ENCODE measurements around the gene DAD1.

DNA sequence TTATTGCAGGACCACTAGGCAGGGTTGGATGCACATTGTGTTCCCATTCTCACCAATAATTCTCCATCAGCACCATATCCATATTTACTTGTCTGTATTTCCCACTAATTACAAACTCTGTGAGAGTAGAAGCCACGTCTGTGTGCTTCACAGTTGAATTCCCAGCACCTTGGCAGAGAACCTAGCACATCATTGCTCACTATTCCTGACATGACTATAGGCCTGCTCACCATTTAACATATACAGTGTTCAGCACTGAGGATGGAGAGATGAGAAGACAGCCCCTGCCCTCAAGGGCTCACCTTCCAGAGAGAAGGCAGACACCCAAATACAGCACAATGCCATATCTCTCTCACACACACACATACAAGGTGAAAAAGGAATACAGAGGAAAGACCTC lies 5.0 kb downstream of the DAD1 start:
- TF ChIP-seq POLR2A (IDR thresholded peaks at IDR 0.05; ENCODE audit: low read length), result no peak
- TF ChIP-seq GATA1 (IDR thresholded peaks at IDR 0.05; ENCODE audit: low read depth, low read length), result no peak
